ENCODE data around the gene C17orf107.

Gene C17orf107

DNA sequence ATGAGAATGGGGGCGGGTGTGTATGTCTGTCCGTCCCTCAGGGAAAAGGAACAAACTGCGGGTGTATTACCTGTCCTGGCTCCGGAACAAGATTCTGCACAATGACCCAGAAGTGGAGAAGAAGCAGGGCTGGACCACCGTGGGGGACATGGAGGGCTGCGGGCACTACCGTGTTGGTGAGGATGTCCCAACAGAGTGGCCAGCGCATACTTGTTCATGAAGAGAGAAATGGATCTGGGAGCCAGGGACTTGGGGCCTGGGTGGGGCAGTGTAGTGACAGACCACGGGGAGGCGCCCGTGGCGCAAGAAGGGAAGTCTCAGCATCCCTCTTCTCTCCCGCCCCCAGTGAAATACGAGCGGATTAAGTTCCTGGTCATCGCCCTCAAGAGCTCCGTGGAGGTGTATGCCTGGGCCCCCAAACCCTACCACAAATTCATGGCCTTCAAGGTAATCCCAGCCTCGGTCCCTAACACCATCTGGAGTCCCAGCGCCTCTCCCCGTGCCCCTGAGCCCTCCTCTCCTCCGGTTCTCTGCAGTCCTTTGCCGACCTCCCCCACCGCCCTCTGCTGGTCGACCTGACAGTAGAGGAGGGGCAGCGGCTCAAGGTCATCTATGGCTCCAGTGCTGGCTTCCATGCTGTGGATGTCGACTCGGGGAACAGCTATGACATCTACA lies 3.5 kb upstream of the C17orf107 start:
- no peak overlapping the region for H4K8ac ChIP-seq (ENCODE audit: low read depth, low read length)
- no peak overlapping the region for H2BK12ac ChIP-seq (ENCODE audit: low read length)
- H3K27ac ChIP-seq (replicated peaks; ENCODE audit: low read length), result no peak overlapping the region
- H2AK5ac ChIP-seq (ENCODE audit: low read depth, low read length), result no peak overlapping the region
- peaks cover 0 to 3% (median 0%) of the 10 kb centered on the region in 3 experiments for H3K27me3 ChIP-seq (ENCODE audit: control insufficient read depth in 3 of 3, insufficient read depth in 3 of 3, low read depth in 1 of 3, low read length in 3 of 3)
- no peaks in the 10 kb centered on the region for H3K4me1 ChIP-seq (ENCODE audit: control insufficient read depth in 2 of 2, insufficient read depth in 1 of 2, low read depth in 1 of 2, low read length in 2 of 2)
- no peak overlapping the region for H4K91ac ChIP-seq (ENCODE audit: low read depth, low read length, poor library complexity)
- no peak overlapping the region for H3K9ac ChIP-seq (ENCODE audit: low read depth, low read length, poor library complexity)
- no peaks in the 10 kb centered on the region for H3K9me3 ChIP-seq (replicated peaks in 1 of 2; ENCODE audit: control insufficient read depth in 2 of 2, insufficient read depth in 1 of 2, low read depth in 1 of 2, low read length in 2 of 2)
- peak overlapping the region; percentile 48 for H2BK5ac ChIP-seq (ENCODE audit: low read length)
- H3K79me1 ChIP-seq (ENCODE audit: low read depth, low read length), result peaks cover 4% of the 10 kb centered on the region
- H3K4me3 ChIP-seq (ENCODE audit: low read length in 2 of 2), result no peak overlapping the region
- peaks cover 38 to 85% of the 10 kb centered on the region in 2 donors for H3K36me3 ChIP-seq (replicated peaks in 1 of 2; ENCODE audit: control insufficient read depth in 2 of 2, insufficient read depth in 2 of 2, low read length in 2 of 2)
- no peak overlapping the region for H2BK15ac ChIP-seq (ENCODE audit: low read length)
- H3K14ac ChIP-seq (ENCODE audit: low read length), result no peak overlapping the region
- H3K4ac ChIP-seq (ENCODE audit: low read length), result no peak overlapping the region
- no peak overlapping the region for H2AFZ ChIP-seq (ENCODE audit: low read length)
- H3K18ac ChIP-seq (ENCODE audit: low read length), result no peak overlapping the region
- peak overlapping the region; percentile 55 for H3K23ac ChIP-seq (ENCODE audit: low read depth, low read length, poor library complexity)
- H3K4me2 ChIP-seq (ENCODE audit: insufficient read depth, low read length, poor library complexity, severe bottlenecking), result no peak overlapping the region
- WGBS, 2 donors (ENCODE audit: extremely low coverage in 2 of 2, insufficient read length in 2 of 2, insufficient replicate concordance in 1 of 2), result no CpG with 5 or more reads among the region's 27 CpGs
- H2BK120ac ChIP-seq (ENCODE audit: low read depth, low read length), result no peak overlapping the region
- no peak for DNase-seq (ENCODE audit: low spot score)

DNA sequence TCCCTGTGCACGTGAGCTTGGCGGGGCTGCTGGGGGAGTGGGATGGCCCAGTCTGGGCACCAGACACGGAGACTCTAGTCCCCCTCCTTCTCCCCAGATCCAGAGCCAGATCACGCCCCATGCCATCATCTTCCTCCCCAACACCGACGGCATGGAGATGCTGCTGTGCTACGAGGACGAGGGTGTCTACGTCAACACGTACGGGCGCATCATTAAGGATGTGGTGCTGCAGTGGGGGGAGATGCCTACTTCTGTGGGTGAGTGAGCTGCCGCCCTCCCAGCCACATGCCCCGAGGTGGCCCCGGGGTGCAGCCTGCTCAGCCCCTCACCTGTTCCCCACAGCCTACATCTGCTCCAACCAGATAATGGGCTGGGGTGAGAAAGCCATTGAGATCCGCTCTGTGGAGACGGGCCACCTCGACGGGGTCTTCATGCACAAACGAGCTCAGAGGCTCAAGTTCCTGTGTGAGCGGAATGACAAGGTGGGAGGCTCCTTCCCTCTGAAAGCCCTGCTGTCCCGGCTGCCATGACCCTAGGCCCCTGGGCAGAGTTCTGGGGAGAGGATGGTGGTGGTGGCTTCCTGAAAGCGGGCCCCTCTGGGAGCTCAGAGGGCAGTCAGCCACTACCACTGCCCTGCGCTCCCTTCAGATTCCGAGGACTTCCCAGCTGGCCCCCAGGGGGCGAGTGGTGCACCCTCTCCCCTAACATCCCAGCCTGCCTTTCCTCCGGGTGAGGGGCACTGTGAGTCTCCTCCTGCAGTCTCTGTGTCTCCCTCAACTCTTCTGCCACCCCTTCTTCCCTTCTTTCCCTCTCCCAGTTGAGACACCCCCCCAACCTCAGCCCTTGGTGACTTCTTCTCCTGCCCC lies 2.8 kb upstream of the C17orf107 start:
- peak overlapping the region; percentile 55 for H3K23ac ChIP-seq (ENCODE audit: low read depth, low read length, poor library complexity)
- no peaks in the 10 kb centered on the region for H3K9me3 ChIP-seq (replicated peaks in 1 of 2; ENCODE audit: control insufficient read depth in 2 of 2, insufficient read depth in 1 of 2, low read depth in 1 of 2, low read length in 2 of 2)
- H3K79me1 ChIP-seq (ENCODE audit: low read depth, low read length), result peaks cover 6% of the 10 kb centered on the region
- H3K4ac ChIP-seq (ENCODE audit: low read length), result no peak overlapping the region
- H3K4me1 ChIP-seq (ENCODE audit: control insufficient read depth in 2 of 2, insufficient read depth in 1 of 2, low read depth in 1 of 2, low read length in 2 of 2), result no peaks in the 10 kb centered on the region
- peak overlapping the region; percentile 22 for H2BK12ac ChIP-seq (ENCODE audit: low read length)
- H2BK120ac ChIP-seq (ENCODE audit: low read depth, low read length), result no peak overlapping the region
- WGBS, 2 donors (ENCODE audit: extremely low coverage in 2 of 2, insufficient read length in 2 of 2, insufficient replicate concordance in 1 of 2), result no CpG with 5 or more reads among the region's 27 CpGs
- no peak overlapping the region for H4K91ac ChIP-seq (ENCODE audit: low read depth, low read length, poor library complexity)
- peaks cover 0 to 3% (median 0%) of the 10 kb centered on the region in 3 experiments for H3K27me3 ChIP-seq (ENCODE audit: control insufficient read depth in 3 of 3, insufficient read depth in 3 of 3, low read depth in 1 of 3, low read length in 3 of 3)
- H3K27ac ChIP-seq (replicated peaks; ENCODE audit: low read length), result no peak overlapping the region
- no peak overlapping the region for H2AFZ ChIP-seq (ENCODE audit: low read length)
- no peak overlapping the region for H2AK5ac ChIP-seq (ENCODE audit: low read depth, low read length)
- no peak overlapping the region for H2BK15ac ChIP-seq (ENCODE audit: low read length)
- no peak overlapping the region for H3K18ac ChIP-seq (ENCODE audit: low read length)
- no peak overlapping the region for H3K4me2 ChIP-seq (ENCODE audit: insufficient read depth, low read length, poor library complexity, severe bottlenecking)
- no peak overlapping the region for H3K4me3 ChIP-seq (ENCODE audit: low read length in 2 of 2)
- peak overlapping the region; percentile 82 for H4K8ac ChIP-seq (ENCODE audit: low read depth, low read length)
- H3K14ac ChIP-seq (ENCODE audit: low read length), result no peak overlapping the region
- peak overlapping the region; percentile 60 for H3K9ac ChIP-seq (ENCODE audit: low read depth, low read length, poor library complexity)
- peaks cover 37 to 77% of the 10 kb centered on the region in 2 donors for H3K36me3 ChIP-seq (replicated peaks in 1 of 2; ENCODE audit: control insufficient read depth in 2 of 2, insufficient read depth in 2 of 2, low read length in 2 of 2)
- DNase-seq (ENCODE audit: low spot score), result no peak
- H2BK5ac ChIP-seq (ENCODE audit: low read length), result no peak overlapping the region

DNA sequence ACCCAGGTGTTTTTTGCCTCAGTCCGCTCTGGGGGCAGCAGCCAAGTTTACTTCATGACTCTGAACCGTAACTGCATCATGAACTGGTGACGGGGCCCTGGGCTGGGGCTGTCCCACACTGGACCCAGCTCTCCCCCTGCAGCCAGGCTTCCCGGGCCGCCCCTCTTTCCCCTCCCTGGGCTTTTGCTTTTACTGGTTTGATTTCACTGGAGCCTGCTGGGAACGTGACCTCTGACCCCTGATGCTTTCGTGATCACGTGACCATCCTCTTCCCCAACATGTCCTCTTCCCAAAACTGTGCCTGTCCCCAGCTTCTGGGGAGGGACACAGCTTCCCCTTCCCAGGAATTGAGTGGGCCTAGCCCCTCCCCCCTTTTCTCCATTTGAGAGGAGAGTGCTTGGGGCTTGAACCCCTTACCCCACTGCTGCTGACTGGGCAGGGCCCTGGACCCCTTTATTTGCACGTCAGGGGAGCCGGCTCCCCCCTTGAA lies 2.1 kb upstream of the C17orf107 start:
- Histone ChIP-seq H2BK12ac (ENCODE audit: low read length) (no peak overlapping the region), H2BK120ac (ENCODE audit: low read depth, low read length) (no peak overlapping the region), H3K79me1 (ENCODE audit: low read depth, low read length) (peaks cover 6% of the 10 kb centered on the region), H3K27me3 (ENCODE audit: control insufficient read depth in 3 of 3, insufficient read depth in 3 of 3, low read depth in 1 of 3, low read length in 3 of 3) (peaks cover 0 to 3% (median 0%) of the 10 kb centered on the region in 3 experiments), H3K14ac (ENCODE audit: low read length) (no peak overlapping the region), H4K8ac (ENCODE audit: low read depth, low read length) (no peak overlapping the region), H3K18ac (ENCODE audit: low read length) (no peak overlapping the region), H2BK15ac (ENCODE audit: low read length) (no peak overlapping the region), H3K23ac (ENCODE audit: low read depth, low read length, poor library complexity) (no peak overlapping the region), H4K91ac (ENCODE audit: low read depth, low read length, poor library complexity) (no peak overlapping the region), H2BK5ac (ENCODE audit: low read length) (no peak overlapping the region), H3K9me3 (replicated peaks in 1 of 2; ENCODE audit: control insufficient read depth in 2 of 2, insufficient read depth in 1 of 2, low read depth in 1 of 2, low read length in 2 of 2) (no peaks in the 10 kb centered on the region), H3K4me2 (ENCODE audit: insufficient read depth, low read length, poor library complexity, severe bottlenecking) (no peak overlapping the region), H3K4me1 (ENCODE audit: control insufficient read depth in 2 of 2, insufficient read depth in 1 of 2, low read depth in 1 of 2, low read length in 2 of 2) (no peaks in the 10 kb centered on the region), H3K4ac (ENCODE audit: low read length) (no peak overlapping the region), H2AK5ac (ENCODE audit: low read depth, low read length) (no peak overlapping the region), H3K36me3 (replicated peaks in 1 of 2; ENCODE audit: control insufficient read depth in 2 of 2, insufficient read depth in 2 of 2, low read length in 2 of 2) (peaks cover 36 to 72% of the 10 kb centered on the region in 2 donors), H2AFZ (ENCODE audit: low read length) (no peak overlapping the region), H3K9ac (ENCODE audit: low read depth, low read length, poor library complexity) (no peak overlapping the region), H3K27ac (replicated peaks; ENCODE audit: low read length) (no peak overlapping the region), H3K4me3 (ENCODE audit: low read length in 2 of 2) (no peak overlapping the region)
- no peak for DNase-seq (ENCODE audit: low spot score)
- no CpG with 5 or more reads among the region's 10 CpGs for WGBS, 2 donors (ENCODE audit: extremely low coverage in 2 of 2, insufficient read length in 2 of 2, insufficient replicate concordance in 1 of 2)

GRCh38 chr17:4897785-4898184 lies 1.6 kb upstream of the C17orf107 start:
- H3K36me3 ChIP-seq (replicated peaks in 1 of 2; ENCODE audit: control insufficient read depth in 2 of 2, insufficient read depth in 2 of 2, low read length in 2 of 2), result peaks cover 35 to 67% of the 10 kb centered on the region in 2 donors
- H2BK5ac ChIP-seq (ENCODE audit: low read length), result no peak overlapping the region
- no peak overlapping the region for H3K4ac ChIP-seq (ENCODE audit: low read length)
- no peak overlapping the region for H4K91ac ChIP-seq (ENCODE audit: low read depth, low read length, poor library complexity)
- no peaks in the 10 kb centered on the region for H3K4me1 ChIP-seq (ENCODE audit: control insufficient read depth in 2 of 2, insufficient read depth in 1 of 2, low read depth in 1 of 2, low read length in 2 of 2)
- no peak overlapping the region for H2BK15ac ChIP-seq (ENCODE audit: low read length)
- H3K79me1 ChIP-seq (ENCODE audit: low read depth, low read length), result peaks cover 4% of the 10 kb centered on the region
- peak overlapping the region; percentile 43 for H4K8ac ChIP-seq (ENCODE audit: low read depth, low read length)
- H2AFZ ChIP-seq (ENCODE audit: low read length), result no peak overlapping the region
- H3K4me2 ChIP-seq (ENCODE audit: insufficient read depth, low read length, poor library complexity, severe bottlenecking), result no peak overlapping the region
- peaks cover 0 to 3% (median 0%) of the 10 kb centered on the region in 3 experiments for H3K27me3 ChIP-seq (ENCODE audit: control insufficient read depth in 3 of 3, insufficient read depth in 3 of 3, low read depth in 1 of 3, low read length in 3 of 3)
- no peak overlapping the region for H3K27ac ChIP-seq (replicated peaks; ENCODE audit: low read length)
- no peak overlapping the region for H2AK5ac ChIP-seq (ENCODE audit: low read depth, low read length)
- no peak overlapping the region for H3K4me3 ChIP-seq (ENCODE audit: low read length in 2 of 2)
- H3K23ac ChIP-seq (ENCODE audit: low read depth, low read length, poor library complexity), result no peak overlapping the region
- no CpG with 5 or more reads among the region's 5 CpGs for WGBS, 2 donors (ENCODE audit: extremely low coverage in 2 of 2, insufficient read length in 2 of 2, insufficient replicate concordance in 1 of 2)
- H3K14ac ChIP-seq (ENCODE audit: low read length), result no peak overlapping the region
- no peak overlapping the region for H3K9ac ChIP-seq (ENCODE audit: low read depth, low read length, poor library complexity)
- no peak overlapping the region for H2BK12ac ChIP-seq (ENCODE audit: low read length)
- DNase-seq (ENCODE audit: low spot score), result no peak
- no peak overlapping the region for H2BK120ac ChIP-seq (ENCODE audit: low read depth, low read length)
- no peak overlapping the region for H3K18ac ChIP-seq (ENCODE audit: low read length)
- H3K9me3 ChIP-seq (replicated peaks in 1 of 2; ENCODE audit: control insufficient read depth in 2 of 2, insufficient read depth in 1 of 2, low read depth in 1 of 2, low read length in 2 of 2), result no peaks in the 10 kb centered on the region
